MM.1S (cell line): ENCODE measurements around the gene BTBD3.

Source experiments
- DNase-seq: peaks from one replicate; pipeline ENCODE4 v3.0.0-alpha.2; 2015
- H2AFZ ChIP-seq: fragments of 300-600 bp; sonication (generic); 2 replicates; pipeline ENCODE4 v1.6.0; 2016; ENCODE audit warnings: antibody characterized with exemption, low read length
- H3F3A ChIP-seq: fragments of 300-600 bp; sonication (generic); 2 replicates; pipeline ENCODE4 v1.6.1; 2016; ENCODE audit warnings: mild to moderate bottlenecking, antibody characterized with exemption, low read length, moderate library complexity, mixed read lengths; ENCODE audit not compliant: insufficient read depth
- H3K27ac ChIP-seq: fragments of 300-600 bp; sonication (generic); 2 replicates; pipeline ENCODE4 v1.5.1; 2016; ENCODE audit warnings: mild to moderate bottlenecking, low read length
- H3K27me3 ChIP-seq: fragments of 300-600 bp; sonication (generic); replicated peaks from 2 replicates; pipeline ENCODE4 v1.6.0; 2016; ENCODE audit warnings: low read length; ENCODE audit not compliant: insufficient read depth
- H3K36me3 ChIP-seq: fragments of 300-600 bp; sonication (generic); replicated peaks from 2 replicates; pipeline ENCODE4 v1.6.1; 2016; ENCODE audit warnings: mild to moderate bottlenecking, low read length, mixed read lengths; ENCODE audit not compliant: insufficient read depth
- H3K4me1 ChIP-seq: fragments of 300-600 bp; sonication (generic); 2 replicates; pipeline ENCODE4 v1.6.1; 2016; ENCODE audit warnings: low read length, mixed read lengths
- H3K4me2 ChIP-seq: fragments of 300-600 bp; sonication (generic); 2 replicates; pipeline ENCODE4 v1.6.0; 2016; ENCODE audit warnings: low read depth, low read length
- H3K4me3 ChIP-seq: fragments of 300-600 bp; sonication (generic); 2 replicates; pipeline ENCODE4 v1.5.1; 2016; ENCODE audit warnings: low read length, mixed read lengths
- H3K79me2 ChIP-seq: fragments of 300-600 bp; sonication (generic); 2 replicates; pipeline ENCODE4 v1.6.1; 2016; ENCODE audit warnings: mixed run types, low read length, mixed read lengths
- H3K9ac ChIP-seq: fragments of 300-600 bp; sonication (generic); 2 replicates; pipeline ENCODE4 v1.6.1; 2016; ENCODE audit warnings: low read length, mixed read lengths
- H3K9me2 ChIP-seq: fragments of 300-600 bp; sonication (generic); replicated peaks from 2 replicates; pipeline ENCODE4 v1.6.1; 2016; ENCODE audit warnings: mild to moderate bottlenecking, low read length, mixed read lengths; ENCODE audit not compliant: insufficient read depth
- H3K9me3 ChIP-seq: fragments of 300-600 bp; sonication (generic); replicated peaks from 2 replicates; pipeline ENCODE4 v1.6.1; 2016; ENCODE audit warnings: mild to moderate bottlenecking, low read length, mixed read lengths; ENCODE audit not compliant: insufficient read depth
- H4K20me1 ChIP-seq: fragments of 300-600 bp; sonication (generic); 2 replicates; pipeline ENCODE4 v1.6.1; 2016; ENCODE audit warnings: mild to moderate bottlenecking, low read length, moderate library complexity, mixed read lengths; ENCODE audit not compliant: insufficient read depth
- EZH2 ChIP-seq: fragments of 300-600 bp; sonication (generic); optimal IDR thresholded peaks from 2 replicates; pipeline ENCODE3; 2017; ENCODE audit warnings: low read depth, mild to moderate bottlenecking, antibody characterized with exemption, low read length, mixed read lengths
- EZH2phosphoT487 ChIP-seq: fragments of 300-600 bp; sonication (generic); IDR thresholded peaks from 2 replicates; pipeline ENCODE4 v1.6.1; 2018; ENCODE audit warnings: antibody characterized with exemption, low read length
- TF ChIP-seq, protein P1 (sequence below): fragments of 300-600 bp; sonication (generic); IDR thresholded peaks from 2 replicates; pipeline ENCODE4 v1.5.1; 2016; ENCODE audit warnings: antibody characterized with exemption, low read length, mixed read lengths

The BTBD3 gene

GRCh38 chr20:11952639-11953038, 34.9 kb downstream of the BTBD3 start:
- no peak for DNase-seq
- H3K79me2 ChIP-seq, result no peaks in the 10 kb centered on the region
- no peaks in the 10 kb centered on the region for H3K4me1 ChIP-seq
- H3F3A ChIP-seq, result no peaks in the 10 kb centered on the region
- H4K20me1 ChIP-seq, result no peaks in the 10 kb centered on the region
- no peak overlapping the region for H3K9ac ChIP-seq
- no peak overlapping the region for H2AFZ ChIP-seq
- TF ChIP-seq EZH2phosphoT487 (no peak), EZH2 (no peak)
- TF ChIP-seq, protein P1, sequence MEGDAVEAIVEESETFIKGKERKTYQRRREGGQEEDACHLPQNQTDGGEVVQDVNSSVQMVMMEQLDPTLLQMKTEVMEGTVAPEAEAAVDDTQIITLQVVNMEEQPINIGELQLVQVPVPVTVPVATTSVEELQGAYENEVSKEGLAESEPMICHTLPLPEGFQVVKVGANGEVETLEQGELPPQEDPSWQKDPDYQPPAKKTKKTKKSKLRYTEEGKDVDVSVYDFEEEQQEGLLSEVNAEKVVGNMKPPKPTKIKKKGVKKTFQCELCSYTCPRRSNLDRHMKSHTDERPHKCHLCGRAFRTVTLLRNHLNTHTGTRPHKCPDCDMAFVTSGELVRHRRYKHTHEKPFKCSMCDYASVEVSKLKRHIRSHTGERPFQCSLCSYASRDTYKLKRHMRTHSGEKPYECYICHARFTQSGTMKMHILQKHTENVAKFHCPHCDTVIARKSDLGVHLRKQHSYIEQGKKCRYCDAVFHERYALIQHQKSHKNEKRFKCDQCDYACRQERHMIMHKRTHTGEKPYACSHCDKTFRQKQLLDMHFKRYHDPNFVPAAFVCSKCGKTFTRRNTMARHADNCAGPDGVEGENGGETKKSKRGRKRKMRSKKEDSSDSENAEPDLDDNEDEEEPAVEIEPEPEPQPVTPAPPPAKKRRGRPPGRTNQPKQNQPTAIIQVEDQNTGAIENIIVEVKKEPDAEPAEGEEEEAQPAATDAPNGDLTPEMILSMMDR, result no peak
- no peaks in the 10 kb centered on the region for H3K9me3 ChIP-seq
- no peaks in the 10 kb centered on the region for H3K9me2 ChIP-seq
- H3K36me3 ChIP-seq, result no peaks in the 10 kb centered on the region
- H3K27me3 ChIP-seq, result no peaks in the 10 kb centered on the region
- H3K27ac ChIP-seq, result no peak overlapping the region
- no peak overlapping the region for H3K4me3 ChIP-seq
- H3K4me2 ChIP-seq, result no peak overlapping the region

DNA sequence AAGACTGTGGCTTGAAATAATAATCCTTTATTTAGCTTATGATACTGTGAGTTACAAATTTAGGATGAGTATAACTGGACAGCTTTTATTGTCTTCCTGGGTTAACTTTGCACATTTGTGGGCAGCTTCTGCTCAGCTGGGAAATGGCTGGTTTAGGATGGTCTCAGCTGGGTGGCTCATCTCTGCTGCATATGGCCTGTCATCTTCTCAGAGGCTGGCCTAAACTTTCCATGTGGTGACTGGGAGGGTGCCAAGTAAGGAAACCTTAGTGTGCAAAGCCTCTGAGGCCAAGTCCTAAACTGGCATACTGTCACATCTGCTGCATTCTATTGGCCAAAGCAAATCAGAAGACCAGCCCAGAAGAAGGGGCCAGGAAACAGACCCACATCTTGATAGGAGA, 40.2 kb downstream of the BTBD3 start:
- DNase-seq, result no peak
- Histone ChIP-seq H3K4me1 (no peaks in the 10 kb centered on the region), H3K9me3 (no peaks in the 10 kb centered on the region), H3K79me2 (no peaks in the 10 kb centered on the region), H3K27ac (no peak overlapping the region), H3K27me3 (no peaks in the 10 kb centered on the region), H3K4me2 (no peak overlapping the region), H3K4me3 (no peak overlapping the region), H3F3A (no peaks in the 10 kb centered on the region), H2AFZ (no peak overlapping the region), H3K9ac (no peak overlapping the region), H4K20me1 (no peaks in the 10 kb centered on the region), H3K9me2 (no peaks in the 10 kb centered on the region), H3K36me3 (no peaks in the 10 kb centered on the region)
- no peak for TF ChIP-seq EZH2phosphoT487
- TF ChIP-seq, protein P1, result no peak
- no peak for TF ChIP-seq EZH2

- H3F3A ChIP-seq, result no peaks in the 10 kb centered on the region
- H3K27me3 ChIP-seq, result no peaks in the 10 kb centered on the region
- no peak overlapping the region for H3K27ac ChIP-seq
- TF ChIP-seq, protein P1, result no peak
- TF ChIP-seq EZH2, result no peak
- no peak for TF ChIP-seq EZH2phosphoT487
- no peaks in the 10 kb centered on the region for H3K9me2 ChIP-seq
- DNase-seq, result no peak
- no peaks in the 10 kb centered on the region for H3K79me2 ChIP-seq
- H3K9ac ChIP-seq, result no peak overlapping the region
- H3K4me1 ChIP-seq, result no peaks in the 10 kb centered on the region
- H3K36me3 ChIP-seq, result no peaks in the 10 kb centered on the region
- no peak overlapping the region for H2AFZ ChIP-seq
- no peak overlapping the region for H3K4me3 ChIP-seq
- no peaks in the 10 kb centered on the region for H4K20me1 ChIP-seq
- H3K4me2 ChIP-seq, result no peak overlapping the region
- H3K9me3 ChIP-seq, result no peaks in the 10 kb centered on the region
These were observed 41.2 kb downstream of the BTBD3 start for GRCh38 chr20:11958855-11959254.
